HepG2 (cell line): ENCODE measurements around the gene IZUMO4. TPM values are rescaled to one million over a fixed set of nuclear protein-coding genes. Genes with fewer than 3 reads are reported as not detected.
A peak's percentile ranks its signal among the peaks of the same experiment; 100 is the strongest.

Source experiments
- AGO1 ChIP-seq: fragments of 200-400 bp; formaldehyde crosslinking; IDR thresholded peaks from 2 replicates; pipeline ENCODE4 v1.6.1; 2017; ENCODE audit warnings: mild to moderate bottlenecking, low read depth, low read length, moderate library complexity; ENCODE audit not compliant: poor library complexity, severe bottlenecking
- ATF6 ChIP-seq: sonication (generic); formaldehyde crosslinking; conservative IDR thresholded peaks from 2 replicates; pipeline ENCODE4 v1.4.0; 2020; ENCODE audit warnings: missing genetic modification reagents
- DNMT3B ChIP-seq: conservative IDR thresholded peaks from 2 replicates; pipeline ENCODE4 v1.6.1; 2016; ENCODE audit warnings: missing biosample characterization, control low read depth
- GABPB1 ChIP-seq: IDR thresholded peaks from 2 replicates; pipeline ENCODE4 v1.6.1; 2016; ENCODE audit warnings: mild to moderate bottlenecking, missing genetic modification reagents, moderate library complexity, missing compliant biosample characterization
- GATA4 ChIP-seq: sonication (generic); IDR thresholded peaks from 2 replicates; pipeline ENCODE4 v1.6.1; 2016; ENCODE audit warnings: antibody characterized with exemption, low read depth, borderline replicate concordance
- HNF4G ChIP-seq, 2 experiments: sonication (generic) in 1 of 2; formaldehyde crosslinking in 1 of 2; IDR thresholded peaks; 2 replicates each; pipeline versions ENCODE4 v1.4.0 to v1.6.1; 2011 to 2020; ENCODE audit warnings: borderline replicate concordance in 2 of 2, low read depth in 2 of 2, mild to moderate bottlenecking in 2 of 2, low read length in 1 of 2, missing genetic modification reagents in 1 of 2, moderate library complexity in 1 of 2
- IRX3 ChIP-seq: sonication (generic); formaldehyde crosslinking; IDR thresholded peaks from 2 replicates; pipeline ENCODE4 v1.8.1; 2023; ENCODE audit warnings: mild to moderate bottlenecking, low read depth, missing genetic modification reagents, borderline replicate concordance
- RELA ChIP-seq: sonication (generic); formaldehyde crosslinking; IDR thresholded peaks from 2 replicates; pipeline ENCODE4 v1.4.0; 2020; ENCODE audit warnings: missing genetic modification reagents
- RNF2 ChIP-seq: fragments of 450-650 bp; conservative IDR thresholded peaks from 2 replicates; pipeline ENCODE4 v1.6.1; 2016; ENCODE audit warnings: low read depth
- SRF ChIP-seq: IDR thresholded peaks from 2 replicates; pipeline ENCODE4 v1.6.1; 2011; ENCODE audit warnings: mild to moderate bottlenecking, low read depth, low read length, moderate library complexity
- TFAP4 ChIP-seq: sonication (generic); IDR thresholded peaks from 2 replicates; pipeline ENCODE4 v1.6.1; 2016; ENCODE audit warnings: low read depth, borderline replicate concordance
- THYN1 ChIP-seq: sonication (generic); formaldehyde crosslinking; IDR thresholded peaks from 2 replicates; pipeline ENCODE4 v1.8.1; 2023; ENCODE audit warnings: low read depth, mild to moderate bottlenecking, moderate library complexity, missing genetic modification reagents, borderline replicate concordance
- ZBTB4 ChIP-seq: sonication (generic); formaldehyde crosslinking; IDR thresholded peaks from 2 replicates; pipeline ENCODE4 v1.4.0; 2020; ENCODE audit warnings: missing genetic modification reagents, mild to moderate bottlenecking, borderline replicate concordance
- ZBTB43 ChIP-seq: sonication (generic); formaldehyde crosslinking; conservative IDR thresholded peaks from 2 replicates; pipeline ENCODE4 v1.4.0; 2020; ENCODE audit warnings: missing genetic modification reagents
- ZMYM4 ChIP-seq: sonication (generic); formaldehyde crosslinking; IDR thresholded peaks from 2 replicates; pipeline ENCODE4 v1.8.1; 2023; ENCODE audit warnings: mild to moderate bottlenecking, missing genetic modification reagents
- ZNF232 ChIP-seq: sonication (generic); formaldehyde crosslinking; IDR thresholded peaks from 2 replicates; pipeline ENCODE4 v1.4.0; 2020; ENCODE audit warnings: missing genetic modification reagents, borderline replicate concordance
- ZNF614 ChIP-seq: IDR thresholded peaks from 2 replicates; pipeline ENCODE4 v1.6.1; 2018; ENCODE audit warnings: missing biosample characterization, missing genetic modification reagents, inconsistent platforms, borderline replicate concordance
- ZNF816 ChIP-seq: sonication (generic); formaldehyde crosslinking; IDR thresholded peaks from 2 replicates; pipeline ENCODE4 v1.8.0; 2022; ENCODE audit warnings: missing genetic modification reagents, mild to moderate bottlenecking, borderline replicate concordance
- polyA plus RNA-seq, 8 experiments: library from polyadenylated mRNA; depleted of rRNA in 3 of 8; stranded (reverse) in 7 of 8; unstranded in 1 of 8; fragments of >200 nt; fragmentation: Illumina TruSeq in 4 of 8; extraction: Trizol in 4 of 8; gene quantifications; 2 replicates each; pipeline versions ENCODE4 v1.2.1 to v1.2.3, GENCODE V29; 2011 to 2016; ENCODE audit warnings: low read depth in 4 of 8, missing spikeins in 1 of 8, mixed read lengths in 1 of 8; ENCODE audit not compliant: insufficient read depth in 1 of 8
- total RNA-seq, 5 experiments: library from RNA; depleted of rRNA; stranded (reverse); fragments of >200 nt; fragmentation: Illumina TruSeq; extraction: Trizol; gene quantifications; 2 replicates each; pipeline ENCODE4 v1.2.3, GENCODE V29; 2016; ENCODE audit warnings: low read depth in 1 of 5
- TF ChIP-seq, protein P1 (sequence below): sonication (generic); formaldehyde crosslinking; IDR thresholded peaks from 2 replicates; pipeline ENCODE4 v1.5.0; 2020; ENCODE audit warnings: missing genetic modification reagents
- TF ChIP-seq, protein P2 (sequence below): sonication (generic); formaldehyde crosslinking; IDR thresholded peaks from 2 replicates; pipeline ENCODE4 v1.4.0; 2020; ENCODE audit warnings: missing genetic modification reagents

Gene IZUMO4
- total and polyA plus RNA-seq, 2 of the 13 experiments (the other 11 are each of a cell fraction or from before 2014, with no cell fraction given) = 0.77 to 3.9 TPM

GRCh38 chr19:2064788-2065524 lies 31.8 kb upstream of the IZUMO4 start (continued):
- no peak for TF ChIP-seq ATF6 (CRISPR knock-in tag)
- no peak for TF ChIP-seq SRF
- peak; percentile 29; the same call in 1 of the 2 replicates for TF ChIP-seq TFAP4
- TF ChIP-seq ZBTB43 = no peak
- no peak for TF ChIP-seq THYN1 (CRISPR knock-in tag)
- peak; percentile 5; the same call in 1 of the 2 replicates for TF ChIP-seq ZNF232 (CRISPR knock-in tag)
- TF ChIP-seq RNF2 = no peak
- no peak for TF ChIP-seq ZBTB4 (CRISPR knock-in tag)
- no peak for TF ChIP-seq AGO1
- no peak for TF ChIP-seq GATA4
- TF ChIP-seq ZMYM4 (CRISPR knock-in tag) = no peak
- TF ChIP-seq RELA (CRISPR knock-in tag) = no peak
- no peak for TF ChIP-seq IRX3 (CRISPR knock-in tag)
- no peak for TF ChIP-seq ZNF816 (CRISPR knock-in tag)
- TF ChIP-seq, protein P1, sequence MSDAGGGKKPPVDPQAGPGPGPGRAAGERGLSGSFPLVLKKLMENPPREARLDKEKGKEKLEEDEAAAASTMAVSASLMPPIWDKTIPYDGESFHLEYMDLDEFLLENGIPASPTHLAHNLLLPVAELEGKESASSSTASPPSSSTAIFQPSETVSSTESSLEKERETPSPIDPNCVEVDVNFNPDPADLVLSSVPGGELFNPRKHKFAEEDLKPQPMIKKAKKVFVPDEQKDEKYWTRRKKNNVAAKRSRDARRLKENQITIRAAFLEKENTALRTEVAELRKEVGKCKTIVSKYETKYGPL (CRISPR knock-in tag) = no peak
- TF ChIP-seq DNMT3B (CRISPR knock-in tag) = no peak
- peak; percentile 29; the same call in 1 of the 2 replicates for TF ChIP-seq GABPB1 (CRISPR knock-in tag)
- TF ChIP-seq, protein P2, sequence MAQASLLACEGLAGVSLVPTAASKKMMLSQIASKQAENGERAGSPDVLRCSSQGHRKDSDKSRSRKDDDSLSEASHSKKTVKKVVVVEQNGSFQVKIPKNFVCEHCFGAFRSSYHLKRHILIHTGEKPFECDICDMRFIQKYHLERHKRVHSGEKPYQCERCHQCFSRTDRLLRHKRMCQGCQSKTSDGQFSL (CRISPR knock-in tag) = no peak
- TF ChIP-seq ZNF614 (CRISPR knock-in tag) = no peak
- no peak for TF ChIP-seq HNF4G (IDR thresholded peaks at IDR 0.05; ENCODE audit: borderline replicate concordance, low read depth, low read length)
- no peak for TF ChIP-seq HNF4G (CRISPR knock-in tag; IDR thresholded peaks at IDR 0.05; ENCODE audit: borderline replicate concordance, low read depth)
